GM21360 (cell line): Measurements from ENCODE around the gene ACAP3.
"Not testable (repeated sequence)": the region's sequence is repeated elsewhere in the genome, so short reads cannot be mapped to it uniquely, and the experiment has no call there.

Experiments
- ATAC-seq: cut with Tn5 transposase; IDR thresholded peaks from one replicate; pipeline ENCODE4 v1.9.1; 2021; ENCODE audit warnings: mild to moderate bottlenecking, moderate library complexity; ENCODE audit not compliant: unreplicated experiment

ACAP3 gene

DNA sequence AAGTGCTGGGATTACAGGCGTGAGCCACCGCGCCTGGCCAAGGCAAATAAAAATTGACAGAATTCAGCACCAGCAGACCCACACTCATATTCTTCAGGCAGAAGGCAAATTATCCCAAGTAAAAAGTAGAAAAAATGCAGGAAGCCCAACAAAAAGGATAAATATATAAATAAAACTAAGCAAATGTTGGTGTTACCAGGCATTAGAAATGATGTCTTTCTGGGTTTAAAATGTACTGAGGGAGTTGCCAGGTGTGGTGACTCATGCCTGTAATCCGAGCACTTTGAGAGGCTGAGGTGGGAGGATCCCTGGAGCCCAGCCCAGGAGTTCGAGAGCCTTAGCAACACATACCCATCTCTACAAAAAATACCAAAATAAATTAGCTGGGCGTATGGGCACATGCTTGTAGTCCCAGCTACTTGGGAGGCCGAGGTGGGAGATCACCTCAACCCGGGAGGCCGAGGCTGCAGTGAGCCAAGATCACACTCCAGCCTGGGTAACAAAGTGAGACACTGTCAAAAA lies 10.5 kb upstream of the ACAP3 start:
- no peak for ATAC-seq

DNA sequence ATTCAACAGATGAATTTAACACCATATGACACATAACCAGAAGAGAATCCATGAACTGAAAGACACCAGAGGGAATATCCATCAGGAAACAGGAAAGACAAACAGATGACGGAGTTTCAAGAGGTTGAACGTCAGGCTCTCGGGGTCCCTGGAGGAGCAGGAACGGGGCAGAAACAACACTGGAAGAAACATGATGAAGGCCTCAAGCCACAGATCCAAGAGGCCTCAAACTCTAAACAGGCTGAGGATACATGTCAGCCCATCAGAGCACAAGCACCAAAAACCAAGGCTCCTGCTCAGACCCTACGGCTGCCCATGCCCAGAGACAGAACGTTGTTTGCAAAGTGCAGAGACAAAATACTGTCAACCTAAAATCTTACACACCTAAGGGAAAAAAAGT lies 9.7 kb upstream of the ACAP3 start:
- no peak for ATAC-seq

- ATAC-seq = not testable (repeated sequence)
Observed at GRCh38 chr1:1316199-1316598, 8.5 kb upstream of the ACAP3 start.

DNA sequence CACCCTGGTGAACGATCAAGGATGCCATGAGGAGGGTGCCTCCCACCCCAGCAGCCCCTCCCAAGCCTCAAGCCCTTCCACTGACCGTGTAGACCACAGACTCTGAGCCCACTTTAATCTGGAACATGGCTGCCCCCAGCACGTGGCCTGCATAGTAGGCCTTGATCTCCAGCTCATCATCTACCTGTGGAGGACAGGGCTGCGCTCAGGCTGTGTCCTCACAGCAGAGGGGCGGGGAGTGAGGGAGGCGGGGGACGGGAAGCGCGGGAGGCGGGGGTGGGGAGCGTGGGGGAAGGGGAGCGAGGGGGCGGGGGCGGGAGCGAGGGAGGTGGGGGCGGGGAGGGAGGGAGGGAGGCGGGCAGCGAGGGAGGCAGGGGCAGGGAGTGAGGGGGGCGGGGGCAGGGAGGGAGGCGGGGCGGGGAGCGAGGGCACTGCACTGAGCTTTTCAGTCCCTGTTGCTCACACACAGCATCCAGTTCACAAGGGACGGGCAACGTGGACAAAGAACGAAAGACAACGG lies 7.8 kb upstream of the ACAP3 start:
- no peak for ATAC-seq

GRCh38 chr1:1314678-1315335 lies 7.1 kb upstream of the ACAP3 start:
- ATAC-seq = no peak

- no peak for ATAC-seq
Observed at GRCh38 chr1:1314237-1314586, 6.5 kb upstream of the ACAP3 start.

- ATAC-seq = no peak
Observed at GRCh38 chr1:1313500-1314236, 5.9 kb upstream of the ACAP3 start.

DNA sequence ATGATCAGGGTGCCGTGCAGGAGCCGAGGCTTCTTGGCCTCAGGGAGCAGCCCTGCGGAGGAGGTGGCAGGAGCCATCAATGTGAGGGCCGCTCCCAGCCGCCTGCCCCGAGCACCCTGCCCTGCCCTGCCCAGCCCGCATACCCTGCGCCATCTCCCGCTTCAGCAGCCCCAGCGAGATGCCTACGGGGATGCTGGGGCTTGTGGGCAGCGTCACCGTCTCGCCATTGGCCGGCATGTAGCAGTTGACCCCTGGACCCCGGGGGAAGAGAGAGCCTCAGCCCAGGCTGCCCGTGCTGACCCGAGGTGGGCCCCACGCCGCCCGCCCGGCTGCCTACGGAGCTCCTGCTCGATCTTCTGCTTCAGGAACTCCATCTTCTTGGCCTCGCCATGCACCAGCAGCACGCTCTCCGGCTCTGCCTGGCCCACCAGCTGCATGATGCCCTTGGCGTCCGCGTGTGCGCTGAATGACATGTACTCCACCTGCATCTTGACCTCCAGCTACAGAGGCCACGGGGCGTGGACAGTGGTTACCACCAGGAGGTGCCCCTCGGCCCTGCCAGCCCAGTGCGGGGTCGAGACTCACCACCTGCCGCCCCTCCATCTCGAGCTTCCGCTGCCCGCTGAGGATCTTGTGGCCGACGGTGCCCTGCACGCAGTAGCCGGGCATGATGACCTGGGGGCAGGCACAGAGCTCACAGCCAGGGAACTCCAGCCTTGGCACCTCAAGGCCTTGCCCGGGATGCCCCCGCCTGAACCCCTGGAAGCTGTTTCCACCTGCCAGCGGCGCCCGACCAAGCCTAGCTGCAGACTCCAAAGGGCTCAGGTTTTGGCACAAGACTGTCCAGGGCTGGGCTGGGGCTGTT lies 5.0 kb upstream of the ACAP3 start:
- no peak for ATAC-seq

DNA sequence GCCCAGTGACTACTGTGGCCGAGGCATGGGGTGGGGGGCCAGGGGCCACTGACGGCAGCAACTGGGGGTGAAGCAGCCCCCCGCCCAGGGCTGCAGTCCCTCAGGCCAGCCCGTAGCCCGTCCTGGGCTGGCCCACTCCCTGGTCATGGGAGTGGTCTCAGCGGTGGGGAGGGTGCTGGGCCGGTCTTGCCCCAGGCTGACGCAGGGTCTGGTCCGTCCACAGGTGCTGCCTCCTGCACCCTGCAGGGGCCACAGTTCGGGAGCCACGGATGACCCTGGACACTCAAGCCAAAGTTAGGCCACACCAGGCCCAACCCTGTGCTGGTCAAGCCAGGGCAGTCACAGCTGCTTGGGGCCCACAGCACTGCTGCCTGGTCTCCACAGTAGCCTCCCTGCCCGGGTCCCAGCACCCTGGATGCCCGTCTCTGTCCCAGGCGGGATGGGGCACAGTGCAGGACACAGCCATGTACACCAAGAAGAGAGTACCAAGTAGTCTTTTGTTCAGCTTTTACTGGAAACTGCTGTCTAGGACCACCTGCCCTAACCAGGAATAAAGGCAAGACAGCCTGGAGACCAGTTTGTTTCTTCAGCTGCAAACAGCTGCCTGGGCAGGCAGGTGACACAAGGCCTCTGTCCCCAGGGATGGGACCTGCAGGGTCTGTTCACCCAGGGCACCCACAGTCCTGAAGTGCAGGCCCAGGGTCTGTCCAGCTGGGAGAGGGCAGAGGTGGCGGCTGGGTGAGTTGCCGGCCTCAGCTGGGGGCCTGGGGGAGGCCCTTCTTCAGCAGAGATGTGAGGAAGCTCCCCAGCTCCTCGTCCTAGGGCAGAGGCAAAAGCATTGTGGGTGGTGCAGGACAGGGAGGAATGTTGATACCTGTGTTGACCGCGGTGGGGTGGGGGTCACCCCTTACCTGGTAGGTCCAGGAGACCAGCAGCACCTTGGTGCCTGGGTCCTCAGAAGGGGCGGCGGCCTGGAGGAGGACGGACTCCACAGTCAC lies 3.7 kb upstream of the ACAP3 start:
- ATAC-seq = no peak

GRCh38 chr1:1310476-1311053 lies 2.8 kb upstream of the ACAP3 start:
- no peak for ATAC-seq

- no peak for ATAC-seq
Observed at GRCh38 chr1:1310109-1310385, 2.3 kb upstream of the ACAP3 start.

GRCh38 chr1:1309251-1310108 lies 1.8 kb upstream of the ACAP3 start:
- no peak for ATAC-seq

GRCh38 chr1:1308756-1309250 lies 1.1 kb upstream of the ACAP3 start:
- ATAC-seq = peak; percentile 0

DNA sequence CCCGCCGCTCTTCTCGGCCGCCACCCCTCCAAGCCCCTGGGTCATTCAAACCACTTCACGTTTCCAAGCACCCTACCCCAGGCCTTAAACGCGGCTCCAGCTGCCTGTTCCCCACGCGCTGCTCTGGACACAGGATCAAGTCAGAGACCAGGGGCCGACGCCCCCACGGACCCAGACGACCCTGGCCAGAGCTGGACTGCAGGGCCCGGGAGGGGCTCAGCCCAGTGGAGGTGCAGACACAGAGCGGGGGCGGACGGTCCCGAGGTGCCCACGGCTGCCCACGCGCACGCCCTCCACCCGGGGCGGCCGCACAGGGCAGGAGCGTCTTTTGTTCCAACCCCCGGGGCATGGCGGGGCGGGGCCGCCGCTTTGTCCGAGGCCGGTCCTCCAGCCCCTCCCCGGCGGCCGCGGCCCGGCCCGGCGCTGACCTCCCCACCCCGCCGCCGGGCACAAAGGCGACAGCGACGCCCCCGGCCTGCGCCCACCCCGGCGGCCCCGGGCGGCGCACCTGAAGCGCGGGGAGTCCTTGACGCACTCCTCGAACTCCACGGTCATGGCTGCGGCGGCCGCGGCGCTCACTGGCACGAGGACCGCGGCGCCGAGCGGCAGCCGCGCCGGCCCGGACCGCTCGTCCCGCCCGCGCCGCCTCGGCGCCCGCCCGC lies 338 bp downstream of the ACAP3 start:
- ATAC-seq = peak; percentile 6

DNA sequence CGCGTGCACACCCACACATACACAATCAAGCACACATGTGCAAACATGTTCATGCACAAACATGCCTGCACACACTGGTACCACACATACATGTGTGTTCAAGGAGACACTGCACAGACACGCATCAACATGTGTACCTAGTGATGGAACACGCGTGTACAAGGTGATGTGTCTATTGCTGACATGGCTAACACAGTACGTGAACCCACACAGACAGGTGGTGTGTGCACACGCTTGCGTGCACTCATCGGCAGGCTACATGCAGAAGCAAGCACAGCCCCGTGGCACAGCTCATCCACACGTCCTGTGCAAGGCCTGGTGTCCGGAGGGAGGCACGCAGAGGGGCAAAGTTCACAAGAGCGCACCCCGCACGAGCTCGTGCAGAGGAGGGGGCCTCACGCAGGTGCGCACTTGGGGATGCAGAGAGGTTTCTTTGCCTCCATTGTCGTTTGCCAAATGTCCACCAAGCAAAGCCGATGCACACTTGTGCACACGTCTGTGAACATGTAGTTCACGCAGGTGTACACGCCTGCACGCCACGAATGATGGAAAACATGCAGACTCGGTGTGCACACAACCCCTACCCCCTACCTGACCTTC lies 969 bp downstream of the ACAP3 start:
- no peak for ATAC-seq

DNA sequence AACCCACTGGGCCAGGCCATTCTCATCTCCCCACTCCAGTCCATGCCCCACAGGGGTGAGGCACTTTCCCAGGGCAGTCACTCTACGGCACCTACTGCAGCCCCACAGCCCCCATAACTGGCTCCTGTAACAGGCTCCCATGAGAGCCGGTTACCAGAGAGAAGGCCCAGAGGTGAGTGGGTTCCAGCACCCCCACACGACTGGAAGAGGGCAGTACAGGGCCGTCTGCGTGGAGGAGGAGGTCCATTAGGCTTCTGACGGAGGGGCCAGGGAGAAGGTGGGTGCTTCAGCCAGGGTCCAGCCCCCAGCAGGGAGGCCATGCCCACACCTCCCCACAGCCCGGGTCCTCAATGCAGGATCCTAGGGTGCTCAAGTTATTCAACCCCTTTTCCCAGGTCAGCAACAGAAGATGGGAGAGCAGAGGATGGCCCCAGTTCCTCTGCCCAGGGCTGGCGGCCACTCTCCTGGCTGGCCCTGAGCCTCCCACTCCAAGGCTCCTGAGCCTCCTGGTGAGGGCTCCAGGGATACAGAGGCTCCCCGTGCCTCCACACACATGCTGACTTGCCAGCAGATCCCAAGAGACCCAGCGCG lies 1.6 kb downstream of the ACAP3 start:
- ATAC-seq = no peak

- no peak for ATAC-seq
Observed at GRCh38 chr1:1305300-1306069, 2.2 kb downstream of the ACAP3 start.
